Measurements from ENCODE around the gene MCM8.

The MCM8 gene

GRCh38 chr20:5950271-5951031, at the start of gene MCM8, which contains the start of gene TRMT6:
Gene MCM8 (plus strand): TSS chr20:5950652. CDS start chr20:5952016, 1,364 bp downstream.
Gene TRMT6 (minus strand): TSS chr20:5950533. CDS start chr20:5950405, 128 bp downstream.
- peak; percentile 97 for DNase-seq (ENCODE audit: low read depth)

GRCh38 chr20:5900908-5901307, 49.5 kb upstream of the MCM8 start:
- DNase-seq (ENCODE audit: low read depth), result no peak

DNA sequence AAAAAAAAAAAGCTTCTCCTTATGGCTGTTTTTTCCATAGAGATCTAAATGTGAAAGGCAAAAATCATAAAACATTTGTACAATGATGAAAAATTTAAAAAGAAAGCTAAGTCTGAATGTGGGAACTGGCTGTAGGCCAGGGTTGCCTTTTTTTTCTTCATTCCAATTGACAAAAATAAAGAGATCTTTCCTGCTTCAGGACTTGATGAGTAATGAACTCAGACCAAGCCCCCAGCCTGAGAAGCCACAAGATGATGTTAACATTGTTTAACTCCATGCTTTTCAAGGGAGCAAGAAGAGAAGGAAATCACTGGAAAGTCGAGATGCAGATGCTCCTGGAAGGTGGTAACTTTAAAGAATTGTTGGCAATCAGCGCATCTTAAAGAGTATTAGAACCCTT, 41.5 kb upstream of the MCM8 start:
- no peak for DNase-seq (ENCODE audit: low read depth)

DNA sequence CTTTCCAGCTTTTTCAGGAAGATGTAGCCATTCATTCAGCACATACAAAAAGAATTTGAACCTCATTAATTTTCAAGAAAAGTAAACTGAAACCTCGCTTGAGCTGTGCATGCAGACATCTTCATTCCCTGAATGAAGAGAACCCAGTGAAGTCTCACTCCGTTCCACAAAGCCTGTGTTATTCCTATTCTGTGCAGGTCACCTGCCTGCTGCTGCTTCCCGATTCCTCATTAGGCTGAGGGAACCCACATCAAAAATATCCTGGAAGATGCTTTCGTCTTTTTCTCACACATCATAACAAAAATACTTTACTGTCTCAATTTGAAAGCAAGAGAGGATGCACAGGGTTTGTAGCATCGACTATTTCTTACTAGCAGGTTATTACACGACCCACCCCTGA, 40.3 kb upstream of the MCM8 start:
- DNase-seq (ENCODE audit: low read depth), result no peak

- no peak for DNase-seq (ENCODE audit: low read depth)
Measured at GRCh38 chr20:5913166-5913565, 37.3 kb upstream of the MCM8 start.

GRCh38 chr20:5914859-5915258, 35.6 kb upstream of the MCM8 start:
- DNase-seq (ENCODE audit: low read depth), result no peak

- DNase-seq (ENCODE audit: low read depth), result no peak
Measured at GRCh38 chr20:5918856-5919625, 31.4 kb upstream of the MCM8 start.

DNA sequence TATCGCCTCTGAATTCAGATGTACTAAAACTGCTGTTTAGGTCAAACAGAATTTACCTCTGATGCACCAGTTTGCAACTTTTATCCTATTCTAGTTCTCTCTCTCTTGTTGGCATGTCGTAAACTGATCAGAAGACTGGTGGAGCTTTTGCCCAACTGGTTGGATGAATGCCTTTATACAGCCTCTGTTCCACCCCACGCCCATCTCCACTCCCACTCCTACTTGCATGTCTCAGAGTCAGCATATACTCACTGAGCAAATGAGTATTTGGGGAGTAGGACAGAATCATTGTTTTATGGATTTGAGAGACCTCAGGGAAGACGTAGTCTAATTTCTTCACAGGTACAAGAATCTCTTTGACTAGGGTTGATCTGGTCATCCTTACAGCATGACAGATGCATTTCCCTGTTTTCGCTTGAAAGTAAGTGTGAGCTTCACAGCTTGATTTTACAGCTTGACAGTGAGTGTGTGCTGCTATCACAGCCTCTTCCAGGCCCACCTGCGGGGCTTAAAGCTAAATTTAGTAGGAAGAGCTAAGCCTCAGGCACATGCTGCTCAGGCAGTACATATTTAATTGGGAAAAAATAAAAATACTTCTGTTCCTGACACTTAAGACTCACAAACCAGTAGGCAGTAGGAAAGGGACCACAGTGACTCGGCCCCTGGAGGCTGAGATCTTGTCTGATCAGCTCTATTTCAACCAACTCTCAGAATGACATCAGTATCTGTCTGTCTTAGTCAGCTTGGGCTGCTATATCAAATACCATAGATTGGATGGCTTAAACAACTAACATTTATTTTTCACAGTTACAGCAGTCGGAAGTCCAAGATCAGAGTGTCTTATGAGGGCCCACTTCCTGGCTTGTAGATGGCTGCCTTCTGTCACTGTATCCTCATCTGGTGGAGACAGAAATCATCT, 30.6 kb upstream of the MCM8 start:
- no peak for DNase-seq (ENCODE audit: low read depth)

DNA sequence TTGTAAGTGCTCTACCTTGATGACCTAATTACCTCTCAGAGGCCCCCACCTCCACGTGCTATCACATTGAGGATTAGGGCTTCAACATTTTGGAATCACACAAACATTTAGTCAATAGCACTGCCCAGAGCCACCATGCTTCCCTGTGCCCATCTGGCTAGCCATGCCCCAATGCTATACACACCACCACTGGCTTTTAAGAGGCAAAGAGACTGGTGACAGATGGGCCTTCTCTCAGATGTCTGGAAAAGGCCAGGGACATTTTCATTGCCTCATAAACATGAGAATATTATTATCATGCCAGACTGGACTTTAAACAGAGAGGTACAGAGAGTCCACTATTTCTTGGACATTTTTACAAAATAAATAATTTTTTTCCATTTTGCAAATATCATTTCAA, 29.9 kb upstream of the MCM8 start:
- DNase-seq (ENCODE audit: low read depth), result no peak

DNA sequence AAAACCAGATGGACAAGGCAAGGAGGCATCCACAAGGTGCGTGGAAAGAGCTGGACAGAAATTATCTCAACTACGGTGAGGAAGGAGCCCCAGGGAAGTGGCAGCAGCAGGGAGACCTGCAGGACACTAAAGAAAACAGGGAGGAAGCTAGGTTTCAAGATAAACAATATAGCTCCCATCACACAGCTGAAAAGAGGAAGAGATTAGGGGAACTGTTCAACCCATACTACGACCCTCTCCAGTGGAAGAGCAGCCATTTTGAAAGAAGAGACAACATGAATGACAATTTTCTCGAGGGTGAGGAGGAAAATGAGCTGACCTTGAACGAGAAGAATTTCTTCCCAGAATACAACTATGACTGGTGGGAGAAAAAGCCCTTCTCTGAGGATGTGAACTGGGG, 27.0 kb upstream of the MCM8 start:
- no peak for DNase-seq (ENCODE audit: low read depth)

GRCh38 chr20:5925551-5925950, 24.9 kb upstream of the MCM8 start:
- DNase-seq (ENCODE audit: low read depth), result no peak

DNA sequence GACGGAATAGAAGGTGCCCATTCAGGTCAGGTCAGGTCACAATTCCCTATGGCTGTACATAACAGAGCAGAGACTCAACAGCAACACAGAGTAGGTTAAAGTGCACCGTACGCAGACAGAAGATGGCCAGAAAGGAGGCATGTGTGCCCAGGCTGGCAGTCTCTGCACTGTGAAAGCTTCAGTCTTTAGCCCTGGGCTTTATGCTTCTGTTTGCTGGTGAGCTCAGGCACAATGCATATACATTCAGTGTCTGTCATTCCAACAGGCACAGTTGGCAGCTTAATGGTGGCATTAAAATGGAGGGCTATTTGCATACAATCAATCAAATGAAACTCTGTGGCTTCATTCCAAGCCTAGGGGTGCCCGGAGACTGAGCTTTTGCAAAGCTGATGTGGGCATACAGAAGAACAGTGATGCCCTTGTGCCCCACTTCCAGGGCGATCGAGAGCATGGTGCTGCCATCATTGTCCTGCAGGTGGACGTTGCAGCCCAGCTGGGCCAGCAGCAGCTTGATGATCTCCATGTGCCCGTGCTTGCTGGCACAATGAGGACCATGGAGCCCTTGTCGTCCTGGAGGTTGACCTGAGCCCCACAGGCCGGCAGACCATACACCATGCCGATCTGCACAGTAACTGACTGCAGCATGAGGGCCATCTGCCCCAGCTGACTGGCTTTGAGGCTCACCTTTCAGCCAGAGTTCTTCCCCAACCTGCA, 22.5 kb upstream of the MCM8 start:
- no peak for DNase-seq (ENCODE audit: low read depth)

GRCh38 chr20:5928836-5929715, 21.4 kb upstream of the MCM8 start:
- DNase-seq (ENCODE audit: low read depth), result no peak

GRCh38 chr20:5931411-5931810, 19.0 kb upstream of the MCM8 start:
- no peak for DNase-seq (ENCODE audit: low read depth)

DNA sequence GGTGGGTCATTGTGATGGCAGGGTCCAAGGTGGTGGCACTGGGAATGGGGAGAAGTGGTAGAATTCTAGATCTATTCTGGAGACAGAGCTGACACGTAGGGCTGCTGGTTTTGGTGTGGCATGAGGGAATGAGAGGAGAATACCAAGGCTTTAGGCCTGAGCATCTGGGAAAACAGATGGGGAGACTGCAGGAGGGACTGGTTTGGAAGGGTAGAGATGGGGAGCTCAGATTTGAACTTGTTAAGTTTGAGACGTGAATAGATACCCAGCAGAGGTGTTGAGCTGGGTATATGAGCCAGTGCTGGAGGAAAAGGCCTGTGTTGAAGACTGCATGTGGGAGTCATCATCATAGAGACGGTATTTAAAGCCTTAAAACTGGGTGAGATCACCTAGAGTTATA, 17.7 kb upstream of the MCM8 start:
- no peak for DNase-seq (ENCODE audit: low read depth)

DNA sequence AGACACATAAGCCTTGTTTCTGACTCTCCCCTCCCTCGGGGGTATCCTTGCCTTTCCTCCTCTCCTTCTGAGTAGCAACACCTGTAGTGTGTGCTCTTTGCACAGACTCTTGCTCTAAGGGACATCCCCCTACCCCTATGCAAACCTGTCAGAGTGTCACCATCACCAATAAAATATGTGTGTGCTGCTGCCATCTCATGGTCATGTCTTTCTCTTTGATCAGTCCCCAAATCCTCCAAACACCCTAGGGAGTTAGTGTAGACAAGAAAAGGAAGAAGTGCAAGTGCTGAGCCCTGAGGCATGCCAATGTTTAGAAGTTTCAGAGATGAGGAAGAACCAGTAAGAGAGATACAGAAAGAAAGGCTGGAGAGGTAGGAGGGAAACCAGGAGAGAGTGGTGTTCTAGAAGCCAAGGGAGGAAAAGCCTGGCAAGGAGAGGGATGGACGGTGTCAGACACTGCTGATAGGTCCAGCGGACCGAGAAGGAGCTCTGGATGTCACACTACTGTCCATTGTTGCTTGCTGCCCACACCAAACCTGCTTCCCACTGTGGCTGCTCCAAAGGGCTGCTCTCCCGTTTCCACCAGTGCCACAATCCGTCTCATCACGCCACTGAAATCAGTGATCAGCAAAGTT, 16.5 kb upstream of the MCM8 start:
- no peak for DNase-seq (ENCODE audit: low read depth)

GRCh38 chr20:5935384-5935783, 15.1 kb upstream of the MCM8 start:
- no peak for DNase-seq (ENCODE audit: low read depth)

GRCh38 chr20:5936238-5936637, 14.2 kb upstream of the MCM8 start:
- DNase-seq (ENCODE audit: low read depth), result no peak

DNA sequence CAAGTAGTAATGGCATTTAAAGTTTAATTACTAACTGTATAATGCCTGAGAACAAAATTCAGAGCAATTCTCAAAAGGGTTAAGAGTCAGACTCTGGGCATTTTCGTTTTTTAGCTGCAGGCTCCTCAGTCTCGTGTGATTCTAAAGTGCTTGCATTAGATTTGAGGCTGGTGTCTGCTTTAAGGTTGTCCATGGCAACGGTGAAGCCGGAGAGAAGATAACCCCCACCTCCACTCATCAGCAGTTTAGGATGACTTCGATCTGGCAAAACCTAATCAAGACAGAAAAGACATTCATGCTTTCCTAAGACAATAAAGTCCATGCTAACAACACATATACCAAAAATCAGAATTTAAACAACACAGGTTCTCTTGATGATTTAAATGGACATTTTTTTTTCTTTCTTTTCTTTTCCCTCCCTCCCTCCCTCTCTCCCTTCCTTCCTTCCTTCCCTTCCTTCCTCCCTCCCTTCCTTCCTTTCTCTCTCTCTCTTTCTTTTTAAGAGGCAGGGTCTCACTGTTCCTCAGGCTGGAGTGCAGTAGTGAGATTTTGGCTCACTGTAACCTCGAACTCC, 11.9 kb upstream of the MCM8 start:
- no peak for DNase-seq (ENCODE audit: low read depth)

- DNase-seq (ENCODE audit: low read depth), result no peak
Measured at GRCh38 chr20:5945963-5946362, 4.5 kb upstream of the MCM8 start.
